NB4 (cell line): Measurements from ENCODE around the gene EZH2.

Experiments used
- MYC ChIP-seq: IDR thresholded peaks from 2 replicates; pipeline ENCODE4 v1.6.1; 2011; ENCODE audit warnings: low read depth, low read length
- POLR2A ChIP-seq: IDR thresholded peaks from 2 replicates; pipeline ENCODE4 v1.6.1; 2011; ENCODE audit warnings: mild to moderate bottlenecking; ENCODE audit not compliant: insufficient read length; ENCODE audit errors: extremely low read depth
- TF ChIP-seq, protein P1 (sequence below): IDR thresholded peaks from one replicate; pipeline ENCODE4 v1.5.1; 2012; ENCODE audit warnings: low read depth, low read length

DNA sequence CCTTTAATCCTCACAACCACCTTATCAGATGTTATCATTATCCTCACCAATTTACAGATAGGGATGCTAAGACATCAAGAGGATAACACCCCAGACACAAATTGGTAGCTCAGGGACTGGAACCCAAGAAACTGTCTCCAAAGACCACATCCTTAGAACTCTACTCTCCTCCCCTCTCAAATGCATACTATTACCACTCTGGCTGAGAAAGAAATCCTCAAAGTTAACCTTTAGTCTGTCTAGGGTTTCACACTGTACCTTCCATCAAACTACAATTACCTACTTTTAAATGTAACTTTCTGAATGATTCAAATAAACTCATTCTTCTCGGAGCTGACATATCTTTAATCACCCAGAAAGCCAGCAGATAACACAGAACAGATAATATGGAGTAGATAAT lies 6.6 kb downstream of the EZH2 start:
- TF ChIP-seq, protein P1, sequence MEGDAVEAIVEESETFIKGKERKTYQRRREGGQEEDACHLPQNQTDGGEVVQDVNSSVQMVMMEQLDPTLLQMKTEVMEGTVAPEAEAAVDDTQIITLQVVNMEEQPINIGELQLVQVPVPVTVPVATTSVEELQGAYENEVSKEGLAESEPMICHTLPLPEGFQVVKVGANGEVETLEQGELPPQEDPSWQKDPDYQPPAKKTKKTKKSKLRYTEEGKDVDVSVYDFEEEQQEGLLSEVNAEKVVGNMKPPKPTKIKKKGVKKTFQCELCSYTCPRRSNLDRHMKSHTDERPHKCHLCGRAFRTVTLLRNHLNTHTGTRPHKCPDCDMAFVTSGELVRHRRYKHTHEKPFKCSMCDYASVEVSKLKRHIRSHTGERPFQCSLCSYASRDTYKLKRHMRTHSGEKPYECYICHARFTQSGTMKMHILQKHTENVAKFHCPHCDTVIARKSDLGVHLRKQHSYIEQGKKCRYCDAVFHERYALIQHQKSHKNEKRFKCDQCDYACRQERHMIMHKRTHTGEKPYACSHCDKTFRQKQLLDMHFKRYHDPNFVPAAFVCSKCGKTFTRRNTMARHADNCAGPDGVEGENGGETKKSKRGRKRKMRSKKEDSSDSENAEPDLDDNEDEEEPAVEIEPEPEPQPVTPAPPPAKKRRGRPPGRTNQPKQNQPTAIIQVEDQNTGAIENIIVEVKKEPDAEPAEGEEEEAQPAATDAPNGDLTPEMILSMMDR = no peak
- no peak for TF ChIP-seq MYC
- no peak for TF ChIP-seq POLR2A
